K562 (cell line): ENCODE measurements around the gene FDX1. TPM values are rescaled to one million over a fixed set of nuclear protein-coding genes. Genes with fewer than 3 reads are reported as not detected.

ENCODE experiments used
- ATF7 ChIP-seq: fragments of 450-650 bp; IDR thresholded peaks from 2 replicates; pipeline ENCODE4 v1.7.1; 2014; ENCODE audit warnings: mild to moderate bottlenecking, moderate library complexity
- CBFA2T2 ChIP-seq: fragments of 450-650 bp; conservative IDR thresholded peaks from 2 replicates; pipeline ENCODE4 v1.6.1; 2017; ENCODE audit warnings: mild to moderate bottlenecking
- CBFA2T3 ChIP-seq: fragments of 450-650 bp; IDR thresholded peaks from 2 replicates; pipeline ENCODE4 v1.6.1; 2017
- EP400 ChIP-seq: fragments of 450-650 bp; IDR thresholded peaks from 2 replicates; pipeline ENCODE4 v1.6.1; 2017; ENCODE audit warnings: antibody characterized with exemption, mild to moderate bottlenecking, moderate library complexity
- FOXA1 ChIP-seq: fragments of 450-650 bp; IDR thresholded peaks from 2 replicates; pipeline ENCODE4 v1.6.1; 2016; ENCODE audit warnings: mild to moderate bottlenecking, borderline replicate concordance
- SIN3B ChIP-seq: fragments of 450-650 bp; IDR thresholded peaks from 2 replicates; pipeline ENCODE4 v1.6.1; 2017; ENCODE audit warnings: low read depth, mild to moderate bottlenecking, moderate library complexity
- SLC30A9 ChIP-seq: fragments of 250-450 bp; sonication (Bioruptor Pico); IDR thresholded peaks from 2 replicates; pipeline ENCODE4 v1.8.0; 2022; ENCODE audit warnings: mild to moderate bottlenecking, moderate library complexity
- SMARCA4 ChIP-seq: fragments of 450-650 bp; IDR thresholded peaks from 2 replicates; pipeline ENCODE4 v1.6.1; 2016
- STAT5A ChIP-seq: IDR thresholded peaks from 2 replicates; pipeline ENCODE4 v1.6.1; 2012; ENCODE audit warnings: low read length, inconsistent platforms, borderline replicate concordance
- TAL1 ChIP-seq: fragments of 450-650 bp; IDR thresholded peaks from 2 replicates; pipeline ENCODE4 v1.6.1; 2016; ENCODE audit warnings: mild to moderate bottlenecking
- ZKSCAN3 ChIP-seq: fragments of 250-450 bp; sonication (Bioruptor Pico); IDR thresholded peaks from 2 replicates; pipeline ENCODE4 v1.4.0; 2020
- ZNF133 ChIP-seq: fragments of 250-450 bp; sonication (Bioruptor Pico); IDR thresholded peaks from 2 replicates; pipeline ENCODE4 v1.4.0; 2020; ENCODE audit warnings: mild to moderate bottlenecking
- ZNF311 ChIP-seq: fragments of 250-450 bp; sonication (Bioruptor Pico); IDR thresholded peaks from 2 replicates; pipeline ENCODE4 v1.4.0; 2020; ENCODE audit warnings: mild to moderate bottlenecking, moderate library complexity
- polyA plus RNA-seq, 8 experiments: library from polyadenylated mRNA; depleted of rRNA in 4 of 8; stranded (reverse) in 5 of 8; unstranded in 3 of 8; fragments of >200 nt; fragmentation: Nextera tagmentation in 2 of 8; fragmentation: Illumina TruSeq in 1 of 8; extraction: Ambion mirVana in 2 of 8; extraction: Trizol in 1 of 8; gene quantifications; 2 replicates each; pipeline versions ENCODE4 v1.2.1 to v1.2.3, GENCODE V29; 2011 to 2014; ENCODE audit warnings: inconsistent platforms in 1 of 8, missing spikeins in 1 of 8
- total RNA-seq, 7 experiments: library from RNA; depleted of rRNA in 6 of 7; stranded (reverse); fragments of >200 nt in 6 of 7; fragmentation: Illumina TruSeq in 2 of 7; extraction: Trizol in 2 of 7; gene quantifications; 2 replicates each; pipeline versions ENCODE4 v1.2.1 to v1.2.3, GENCODE V29; 2011 to 2021; ENCODE audit warnings: low replicate concordance in 1 of 7
- TF ChIP-seq, protein P1 (sequence below): sonication (generic); formaldehyde crosslinking; IDR thresholded peaks from 2 replicates; pipeline ENCODE4 v1.9.0; 2022; ENCODE audit warnings: mild to moderate bottlenecking, missing genetic modification reagents
- TF ChIP-seq, protein P2 (sequence below): fragments of 450-650 bp; IDR thresholded peaks from 2 replicates; pipeline ENCODE4 v1.6.1; 2016; ENCODE audit warnings: mild to moderate bottlenecking, moderate library complexity
- TF ChIP-seq, protein P3 (sequence below), 2 experiments: fragments of 450-650 bp in 1 of 2; sonication (generic) in 1 of 2; formaldehyde crosslinking in 1 of 2; IDR thresholded peaks in 1 of 2; conservative IDR thresholded peaks in 1 of 2; 2 replicates each; pipeline versions ENCODE4 v1.6.1 to v1.8.1; 2016 to 2023; ENCODE audit warnings: mild to moderate bottlenecking in 2 of 2, moderate library complexity in 2 of 2, inconsistent platforms in 1 of 2, missing genetic modification reagents in 1 of 2

The FDX1 gene
- total and polyA plus RNA-seq, 9 of the 15 experiments (the other 6 are each of a cell fraction or from before 2014, with no cell fraction given): 6.4 to 14.3 (median 11.4) TPM

DNA sequence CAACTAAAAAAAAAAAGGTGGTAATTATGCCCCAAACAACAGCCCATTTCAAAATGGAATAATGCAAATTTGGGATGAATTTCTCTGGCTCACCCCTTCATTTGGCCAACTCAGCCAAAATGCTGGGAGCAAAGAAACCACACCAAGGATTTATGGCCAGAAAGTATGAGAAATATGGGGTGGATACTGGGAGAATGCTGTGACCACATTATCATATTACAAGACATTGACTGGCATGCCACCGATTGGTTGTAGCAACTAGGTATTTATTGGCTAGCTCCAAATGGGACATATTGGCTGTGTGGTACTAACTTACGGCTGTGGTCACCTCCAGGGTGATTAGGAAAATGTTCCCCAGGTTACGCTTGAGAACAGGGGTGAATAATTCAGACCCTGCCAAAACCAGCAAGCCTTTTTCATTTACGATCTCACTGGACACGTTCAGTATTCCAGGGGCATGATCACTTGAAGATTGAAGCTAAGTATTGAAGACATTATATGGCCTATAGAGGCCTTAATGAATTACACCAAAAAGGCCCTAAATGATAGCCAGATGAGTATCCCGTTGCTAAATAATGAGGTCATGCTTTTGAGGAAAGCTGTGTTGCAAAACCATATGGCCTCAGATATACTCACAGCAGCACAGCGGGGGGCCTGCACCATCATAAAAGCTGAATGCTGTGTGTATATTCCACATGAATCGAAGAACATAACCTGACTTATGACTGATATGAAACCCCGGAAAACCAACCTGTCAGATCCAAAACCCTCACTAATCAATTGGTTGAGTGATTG lies 3.8 kb upstream of the FDX1 start (continued):
- TF ChIP-seq ZNF311 (CRISPR knock-in tag) (no peak), CBFA2T2 (peak; percentile 13; the same call in 1 of the 2 replicates), SLC30A9 (CRISPR knock-in tag) (no peak), TAL1 (0 out of 2 replicates have a peak, but pooled peaks have one; percentile 19), EP400 (no peak), STAT5A (peak; percentile 27; the same call in 1 of the 2 replicates), ATF7 (peak; percentile 79; the same call in 1 of the 2 replicates), ZKSCAN3 (CRISPR knock-in tag) (no peak), ZNF133 (CRISPR knock-in tag) (no peak), SMARCA4 (0 out of 2 replicates have a peak, but pooled peaks have one; percentile 35), CBFA2T3 (peak; percentile 41; the same call in 1 of the 2 replicates), SIN3B (no peak), FOXA1 (no peak)
- TF ChIP-seq, protein P1, sequence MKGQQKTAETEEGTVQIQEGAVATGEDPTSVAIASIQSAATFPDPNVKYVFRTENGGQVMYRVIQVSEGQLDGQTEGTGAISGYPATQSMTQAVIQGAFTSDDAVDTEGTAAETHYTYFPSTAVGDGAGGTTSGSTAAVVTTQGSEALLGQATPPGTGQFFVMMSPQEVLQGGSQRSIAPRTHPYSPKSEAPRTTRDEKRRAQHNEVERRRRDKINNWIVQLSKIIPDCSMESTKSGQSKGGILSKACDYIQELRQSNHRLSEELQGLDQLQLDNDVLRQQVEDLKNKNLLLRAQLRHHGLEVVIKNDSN (CRISPR knock-in tag): no peak
- TF ChIP-seq, protein P2, sequence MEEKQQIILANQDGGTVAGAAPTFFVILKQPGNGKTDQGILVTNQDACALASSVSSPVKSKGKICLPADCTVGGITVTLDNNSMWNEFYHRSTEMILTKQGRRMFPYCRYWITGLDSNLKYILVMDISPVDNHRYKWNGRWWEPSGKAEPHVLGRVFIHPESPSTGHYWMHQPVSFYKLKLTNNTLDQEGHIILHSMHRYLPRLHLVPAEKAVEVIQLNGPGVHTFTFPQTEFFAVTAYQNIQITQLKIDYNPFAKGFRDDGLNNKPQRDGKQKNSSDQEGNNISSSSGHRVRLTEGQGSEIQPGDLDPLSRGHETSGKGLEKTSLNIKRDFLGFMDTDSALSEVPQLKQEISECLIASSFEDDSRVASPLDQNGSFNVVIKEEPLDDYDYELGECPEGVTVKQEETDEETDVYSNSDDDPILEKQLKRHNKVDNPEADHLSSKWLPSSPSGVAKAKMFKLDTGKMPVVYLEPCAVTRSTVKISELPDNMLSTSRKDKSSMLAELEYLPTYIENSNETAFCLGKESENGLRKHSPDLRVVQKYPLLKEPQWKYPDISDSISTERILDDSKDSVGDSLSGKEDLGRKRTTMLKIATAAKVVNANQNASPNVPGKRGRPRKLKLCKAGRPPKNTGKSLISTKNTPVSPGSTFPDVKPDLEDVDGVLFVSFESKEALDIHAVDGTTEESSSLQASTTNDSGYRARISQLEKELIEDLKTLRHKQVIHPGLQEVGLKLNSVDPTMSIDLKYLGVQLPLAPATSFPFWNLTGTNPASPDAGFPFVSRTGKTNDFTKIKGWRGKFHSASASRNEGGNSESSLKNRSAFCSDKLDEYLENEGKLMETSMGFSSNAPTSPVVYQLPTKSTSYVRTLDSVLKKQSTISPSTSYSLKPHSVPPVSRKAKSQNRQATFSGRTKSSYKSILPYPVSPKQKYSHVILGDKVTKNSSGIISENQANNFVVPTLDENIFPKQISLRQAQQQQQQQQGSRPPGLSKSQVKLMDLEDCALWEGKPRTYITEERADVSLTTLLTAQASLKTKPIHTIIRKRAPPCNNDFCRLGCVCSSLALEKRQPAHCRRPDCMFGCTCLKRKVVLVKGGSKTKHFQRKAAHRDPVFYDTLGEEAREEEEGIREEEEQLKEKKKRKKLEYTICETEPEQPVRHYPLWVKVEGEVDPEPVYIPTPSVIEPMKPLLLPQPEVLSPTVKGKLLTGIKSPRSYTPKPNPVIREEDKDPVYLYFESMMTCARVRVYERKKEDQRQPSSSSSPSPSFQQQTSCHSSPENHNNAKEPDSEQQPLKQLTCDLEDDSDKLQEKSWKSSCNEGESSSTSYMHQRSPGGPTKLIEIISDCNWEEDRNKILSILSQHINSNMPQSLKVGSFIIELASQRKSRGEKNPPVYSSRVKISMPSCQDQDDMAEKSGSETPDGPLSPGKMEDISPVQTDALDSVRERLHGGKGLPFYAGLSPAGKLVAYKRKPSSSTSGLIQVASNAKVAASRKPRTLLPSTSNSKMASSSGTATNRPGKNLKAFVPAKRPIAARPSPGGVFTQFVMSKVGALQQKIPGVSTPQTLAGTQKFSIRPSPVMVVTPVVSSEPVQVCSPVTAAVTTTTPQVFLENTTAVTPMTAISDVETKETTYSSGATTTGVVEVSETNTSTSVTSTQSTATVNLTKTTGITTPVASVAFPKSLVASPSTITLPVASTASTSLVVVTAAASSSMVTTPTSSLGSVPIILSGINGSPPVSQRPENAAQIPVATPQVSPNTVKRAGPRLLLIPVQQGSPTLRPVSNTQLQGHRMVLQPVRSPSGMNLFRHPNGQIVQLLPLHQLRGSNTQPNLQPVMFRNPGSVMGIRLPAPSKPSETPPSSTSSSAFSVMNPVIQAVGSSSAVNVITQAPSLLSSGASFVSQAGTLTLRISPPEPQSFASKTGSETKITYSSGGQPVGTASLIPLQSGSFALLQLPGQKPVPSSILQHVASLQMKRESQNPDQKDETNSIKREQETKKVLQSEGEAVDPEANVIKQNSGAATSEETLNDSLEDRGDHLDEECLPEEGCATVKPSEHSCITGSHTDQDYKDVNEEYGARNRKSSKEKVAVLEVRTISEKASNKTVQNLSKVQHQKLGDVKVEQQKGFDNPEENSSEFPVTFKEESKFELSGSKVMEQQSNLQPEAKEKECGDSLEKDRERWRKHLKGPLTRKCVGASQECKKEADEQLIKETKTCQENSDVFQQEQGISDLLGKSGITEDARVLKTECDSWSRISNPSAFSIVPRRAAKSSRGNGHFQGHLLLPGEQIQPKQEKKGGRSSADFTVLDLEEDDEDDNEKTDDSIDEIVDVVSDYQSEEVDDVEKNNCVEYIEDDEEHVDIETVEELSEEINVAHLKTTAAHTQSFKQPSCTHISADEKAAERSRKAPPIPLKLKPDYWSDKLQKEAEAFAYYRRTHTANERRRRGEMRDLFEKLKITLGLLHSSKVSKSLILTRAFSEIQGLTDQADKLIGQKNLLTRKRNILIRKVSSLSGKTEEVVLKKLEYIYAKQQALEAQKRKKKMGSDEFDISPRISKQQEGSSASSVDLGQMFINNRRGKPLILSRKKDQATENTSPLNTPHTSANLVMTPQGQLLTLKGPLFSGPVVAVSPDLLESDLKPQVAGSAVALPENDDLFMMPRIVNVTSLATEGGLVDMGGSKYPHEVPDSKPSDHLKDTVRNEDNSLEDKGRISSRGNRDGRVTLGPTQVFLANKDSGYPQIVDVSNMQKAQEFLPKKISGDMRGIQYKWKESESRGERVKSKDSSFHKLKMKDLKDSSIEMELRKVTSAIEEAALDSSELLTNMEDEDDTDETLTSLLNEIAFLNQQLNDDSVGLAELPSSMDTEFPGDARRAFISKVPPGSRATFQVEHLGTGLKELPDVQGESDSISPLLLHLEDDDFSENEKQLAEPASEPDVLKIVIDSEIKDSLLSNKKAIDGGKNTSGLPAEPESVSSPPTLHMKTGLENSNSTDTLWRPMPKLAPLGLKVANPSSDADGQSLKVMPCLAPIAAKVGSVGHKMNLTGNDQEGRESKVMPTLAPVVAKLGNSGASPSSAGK: no peak
- TF ChIP-seq, protein P3, sequence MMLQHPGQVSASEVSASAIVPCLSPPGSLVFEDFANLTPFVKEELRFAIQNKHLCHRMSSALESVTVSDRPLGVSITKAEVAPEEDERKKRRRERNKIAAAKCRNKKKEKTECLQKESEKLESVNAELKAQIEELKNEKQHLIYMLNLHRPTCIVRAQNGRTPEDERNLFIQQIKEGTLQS (IDR thresholded peaks at IDR 0.05): peak; percentile 65
- TF ChIP-seq, protein P3 (CRISPR knock-in tag; conservative IDR thresholded peaks at IDR 0.05): no peak
